ENCODE measurements around the gene FOSB. TPM values are rescaled to one million over a fixed set of nuclear protein-coding genes. Genes with fewer than 3 reads are reported as not detected.
A peak's percentile ranks its signal among the peaks of the same experiment; 100 is the strongest.
"Not testable (repeated sequence)": the region's sequence is repeated elsewhere in the genome, so short reads cannot be mapped to it uniquely, and the experiment has no call there.

FOSB gene
- polyA plus RNA-seq, 4 donors, result 0.89 to 82.1 (median 10.6) TPM

GRCh38 chr19:45509692-45510015 lies 41.9 kb downstream of the FOSB start:
- no peak for FAIRE-seq
- WGBS, 3 donors, result 13 to 18% (median 13%) methylated on average over 3 of the region's 3 CpGs
- Histone ChIP-seq H3K4me1 (ENCODE audit: control insufficient read depth in 3 of 3, insufficient read depth in 2 of 3, low read depth in 1 of 3, low read length in 2 of 3) (peaks cover 0 to 24% (median 9%) of the 10 kb centered on the region in 3 donors), H3K4me3 (ENCODE audit: low read depth in 1 of 3, low read length in 3 of 3) (peak overlapping the region; percentile 41 to 98 (median 88)), H3K27me3 (ENCODE audit: control insufficient read depth in 3 of 3, insufficient read depth in 3 of 3, low read length in 3 of 3) (no peaks in the 10 kb centered on the region), H3K9me3 (ENCODE audit: control insufficient read depth in 2 of 2, insufficient read depth in 1 of 2, low read depth in 1 of 2, low read length in 1 of 2) (no peaks in the 10 kb centered on the region), H3K36me3 (ENCODE audit: control insufficient read depth in 3 of 3, insufficient read depth in 2 of 3, low read depth in 1 of 3, low read length in 3 of 3) (peaks cover 0 to 28% (median 0%) of the 10 kb centered on the region in 3 donors), H3K27ac (ENCODE audit: low read depth in 1 of 3, low read length in 2 of 3) (peak overlapping the region; percentile 75 to 93 (median 85))
- DNase-seq, result no peak

- H3K27ac ChIP-seq (ENCODE audit: low read depth in 1 of 3, low read length in 2 of 3); H3K9me3 ChIP-seq (ENCODE audit: control insufficient read depth in 2 of 2, insufficient read depth in 1 of 2, low read depth in 1 of 2, low read length in 1 of 2); H3K27me3 ChIP-seq (ENCODE audit: control insufficient read depth in 3 of 3, insufficient read depth in 3 of 3, low read length in 3 of 3); H3K4me3 ChIP-seq (ENCODE audit: low read depth in 1 of 3, low read length in 3 of 3); DNase-seq; FAIRE-seq: not testable (repeated sequence)
- H3K4me1 ChIP-seq (ENCODE audit: control insufficient read depth in 3 of 3, insufficient read depth in 2 of 3, low read depth in 1 of 3, low read length in 2 of 3), result peaks cover 4 to 31% (median 16%) of the 10 kb centered on the region in 3 donors
- H3K36me3 ChIP-seq (ENCODE audit: control insufficient read depth in 3 of 3, insufficient read depth in 2 of 3, low read depth in 1 of 3, low read length in 3 of 3), result peaks cover 0 to 33% (median 0%) of the 10 kb centered on the region in 3 donors
- 72 to 80% (median 79%) methylated on average over 11 of the region's 11 CpGs for WGBS, 3 donors
These were observed 42.6 kb downstream of the FOSB start for GRCh38 chr19:45510352-45510751.

GRCh38 chr19:45511074-45511473 lies 43.3 kb downstream of the FOSB start:
- Histone ChIP-seq H3K9me3 (ENCODE audit: control insufficient read depth in 2 of 2, insufficient read depth in 1 of 2, low read depth in 1 of 2, low read length in 1 of 2) (no peaks in the 10 kb centered on the region), H3K4me3 (ENCODE audit: low read depth in 1 of 3, low read length in 3 of 3) (no peak overlapping the region), H3K27me3 (ENCODE audit: control insufficient read depth in 3 of 3, insufficient read depth in 3 of 3, low read length in 3 of 3) (no peaks in the 10 kb centered on the region), H3K27ac (ENCODE audit: low read depth in 1 of 3, low read length in 2 of 3) (no peak overlapping the region), H3K4me1 (ENCODE audit: control insufficient read depth in 3 of 3, insufficient read depth in 2 of 3, low read depth in 1 of 3, low read length in 2 of 3) (peaks cover 4 to 30% (median 16%) of the 10 kb centered on the region in 3 donors), H3K36me3 (ENCODE audit: control insufficient read depth in 3 of 3, insufficient read depth in 2 of 3, low read depth in 1 of 3, low read length in 3 of 3) (peaks cover 0 to 41% (median 0%) of the 10 kb centered on the region in 3 donors)
- WGBS, 3 donors, result 84 to 86% (median 85%) methylated on average over 5 of the region's 5 CpGs
- no peak for FAIRE-seq
- no peak for DNase-seq

- 65 to 77% (median 73%) methylated on average over 6 of the region's 6 CpGs for WGBS, 3 donors
- H3K4me3 ChIP-seq (ENCODE audit: low read depth in 1 of 3, low read length in 3 of 3), result no peak overlapping the region
- FAIRE-seq (no peak), DNase-seq (no peak)
- no peaks in the 10 kb centered on the region for H3K9me3 ChIP-seq (ENCODE audit: control insufficient read depth in 2 of 2, insufficient read depth in 1 of 2, low read depth in 1 of 2, low read length in 1 of 2)
- H3K27ac ChIP-seq (ENCODE audit: low read depth in 1 of 3, low read length in 2 of 3), result peak overlapping the region in 2 of 3 donors; percentile 64 to 88
- H3K4me1 ChIP-seq (ENCODE audit: control insufficient read depth in 3 of 3, insufficient read depth in 2 of 3, low read depth in 1 of 3, low read length in 2 of 3), result peaks cover 9 to 27% (median 16%) of the 10 kb centered on the region in 3 donors
- peaks cover 0 to 54% (median 3%) of the 10 kb centered on the region in 3 donors for H3K36me3 ChIP-seq (ENCODE audit: control insufficient read depth in 3 of 3, insufficient read depth in 2 of 3, low read depth in 1 of 3, low read length in 3 of 3)
- H3K27me3 ChIP-seq (ENCODE audit: control insufficient read depth in 3 of 3, insufficient read depth in 3 of 3, low read length in 3 of 3), result no peaks in the 10 kb centered on the region
These were observed 45.2 kb downstream of the FOSB start for GRCh38 chr19:45512881-45513483.

GRCh38 chr19:45514376-45515051 lies 46.7 kb downstream of the FOSB start:
- H3K4me3 ChIP-seq (ENCODE audit: low read depth in 1 of 3, low read length in 3 of 3), result no peak overlapping the region
- peaks cover 9 to 26% (median 16%) of the 10 kb centered on the region in 3 donors for H3K4me1 ChIP-seq (ENCODE audit: control insufficient read depth in 3 of 3, insufficient read depth in 2 of 3, low read depth in 1 of 3, low read length in 2 of 3)
- FAIRE-seq (no peak), DNase-seq (peak; percentile 78 to 92)
- peaks cover 0 to 67% (median 3%) of the 10 kb centered on the region in 3 donors for H3K36me3 ChIP-seq (ENCODE audit: control insufficient read depth in 3 of 3, insufficient read depth in 2 of 3, low read depth in 1 of 3, low read length in 3 of 3)
- 10 to 42% (median 21%) methylated on average over 13 of the region's 13 CpGs for WGBS, 3 donors
- peak overlapping the region; percentile 64 to 94 (median 88) for H3K27ac ChIP-seq (ENCODE audit: low read depth in 1 of 3, low read length in 2 of 3)
- no peaks in the 10 kb centered on the region for H3K27me3 ChIP-seq (ENCODE audit: control insufficient read depth in 3 of 3, insufficient read depth in 3 of 3, low read length in 3 of 3)
- H3K9me3 ChIP-seq (ENCODE audit: control insufficient read depth in 2 of 2, insufficient read depth in 1 of 2, low read depth in 1 of 2, low read length in 1 of 2), result no peaks in the 10 kb centered on the region

- no peak for FAIRE-seq
- Histone ChIP-seq H3K9me3 (ENCODE audit: control insufficient read depth in 2 of 2, insufficient read depth in 1 of 2, low read depth in 1 of 2, low read length in 1 of 2) (no peaks in the 10 kb centered on the region), H3K36me3 (ENCODE audit: control insufficient read depth in 3 of 3, insufficient read depth in 2 of 3, low read depth in 1 of 3, low read length in 3 of 3) (peaks cover 0 to 70% (median 7%) of the 10 kb centered on the region in 3 donors), H3K4me1 (ENCODE audit: control insufficient read depth in 3 of 3, insufficient read depth in 2 of 3, low read depth in 1 of 3, low read length in 2 of 3) (peaks cover 9 to 23% (median 16%) of the 10 kb centered on the region in 3 donors), H3K27me3 (ENCODE audit: control insufficient read depth in 3 of 3, insufficient read depth in 3 of 3, low read length in 3 of 3) (no peaks in the 10 kb centered on the region), H3K4me3 (ENCODE audit: low read depth in 1 of 3, low read length in 3 of 3) (no peak overlapping the region), H3K27ac (ENCODE audit: low read depth in 1 of 3, low read length in 2 of 3) (peak overlapping the region; percentile 64 to 94 (median 88))
- WGBS, 3 donors, result 41 to 50% (median 42%) methylated on average over 10 of the region's 10 CpGs
- DNase-seq, result peak in 1 of 2 donors; percentile 59
These were observed 47.4 kb downstream of the FOSB start for GRCh38 chr19:45515081-45515624.

- H3K27ac ChIP-seq (ENCODE audit: low read depth in 1 of 3, low read length in 2 of 3), result peak overlapping the region; percentile 64 to 94 (median 88)
These were observed 48.1 kb downstream of the FOSB start for GRCh38 chr19:45515807-45516401.

GRCh38 chr19:45517238-45517637 lies 49.4 kb downstream of the FOSB start:
- no peaks in the 10 kb centered on the region for H3K27me3 ChIP-seq (ENCODE audit: control insufficient read depth in 3 of 3, insufficient read depth in 3 of 3, low read length in 3 of 3)
- WGBS, 3 donors, result 55 to 63% (median 58%) methylated on average over 7 of the region's 7 CpGs
- no peak overlapping the region for H3K4me3 ChIP-seq (ENCODE audit: low read depth in 1 of 3, low read length in 3 of 3)
- H3K36me3 ChIP-seq (ENCODE audit: control insufficient read depth in 3 of 3, insufficient read depth in 2 of 3, low read depth in 1 of 3, low read length in 3 of 3), result peaks cover 3 to 79% (median 9%) of the 10 kb centered on the region in 3 donors
- peaks cover 9 to 23% (median 16%) of the 10 kb centered on the region in 3 donors for H3K4me1 ChIP-seq (ENCODE audit: control insufficient read depth in 3 of 3, insufficient read depth in 2 of 3, low read depth in 1 of 3, low read length in 2 of 3)
- no peak for DNase-seq
- no peaks in the 10 kb centered on the region for H3K9me3 ChIP-seq (ENCODE audit: control insufficient read depth in 2 of 2, insufficient read depth in 1 of 2, low read depth in 1 of 2, low read length in 1 of 2)
- FAIRE-seq, result no peak
- peak overlapping the region in 1 of 3 donors; percentile 30 for H3K27ac ChIP-seq (ENCODE audit: low read depth in 1 of 3, low read length in 2 of 3)

More at GRCh38 chr19:45515807-45516401, 48.1 kb downstream of the FOSB start:
- Histone ChIP-seq H3K36me3 (ENCODE audit: control insufficient read depth in 3 of 3, insufficient read depth in 2 of 3, low read depth in 1 of 3, low read length in 3 of 3) (peaks cover 0 to 72% (median 7%) of the 10 kb centered on the region in 3 donors), H3K27me3 (ENCODE audit: control insufficient read depth in 3 of 3, insufficient read depth in 3 of 3, low read length in 3 of 3) (no peaks in the 10 kb centered on the region), H3K4me1 (ENCODE audit: control insufficient read depth in 3 of 3, insufficient read depth in 2 of 3, low read depth in 1 of 3, low read length in 2 of 3) (peaks cover 9 to 23% (median 16%) of the 10 kb centered on the region in 3 donors), H3K9me3 (ENCODE audit: control insufficient read depth in 2 of 2, insufficient read depth in 1 of 2, low read depth in 1 of 2, low read length in 1 of 2) (no peaks in the 10 kb centered on the region), H3K4me3 (ENCODE audit: low read depth in 1 of 3, low read length in 3 of 3) (no peak overlapping the region)
- FAIRE-seq, result no peak
- WGBS, 3 donors, result 34 to 59% (median 42%) methylated on average over 9 of the region's 9 CpGs
- DNase-seq, result peak; percentile 58 to 79

Data from small intestine (tissue), 7 donors.